GF-D8 (cell line): ENCODE data around the gene MTERF2.
"Not testable (repeated sequence)": the region's sequence is repeated elsewhere in the genome, so short reads cannot be mapped to it uniquely, and the experiment has no call there.

Experiments
- DNase-seq: peaks from one replicate; lab custom pipeline; 2025; lab: John Stamatoyannopoulos, UW

MTERF2 gene, protein sequence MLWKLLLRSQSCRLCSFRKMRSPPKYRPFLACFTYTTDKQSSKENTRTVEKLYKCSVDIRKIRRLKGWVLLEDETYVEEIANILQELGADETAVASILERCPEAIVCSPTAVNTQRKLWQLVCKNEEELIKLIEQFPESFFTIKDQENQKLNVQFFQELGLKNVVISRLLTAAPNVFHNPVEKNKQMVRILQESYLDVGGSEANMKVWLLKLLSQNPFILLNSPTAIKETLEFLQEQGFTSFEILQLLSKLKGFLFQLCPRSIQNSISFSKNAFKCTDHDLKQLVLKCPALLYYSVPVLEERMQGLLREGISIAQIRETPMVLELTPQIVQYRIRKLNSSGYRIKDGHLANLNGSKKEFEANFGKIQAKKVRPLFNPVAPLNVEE

DNA sequence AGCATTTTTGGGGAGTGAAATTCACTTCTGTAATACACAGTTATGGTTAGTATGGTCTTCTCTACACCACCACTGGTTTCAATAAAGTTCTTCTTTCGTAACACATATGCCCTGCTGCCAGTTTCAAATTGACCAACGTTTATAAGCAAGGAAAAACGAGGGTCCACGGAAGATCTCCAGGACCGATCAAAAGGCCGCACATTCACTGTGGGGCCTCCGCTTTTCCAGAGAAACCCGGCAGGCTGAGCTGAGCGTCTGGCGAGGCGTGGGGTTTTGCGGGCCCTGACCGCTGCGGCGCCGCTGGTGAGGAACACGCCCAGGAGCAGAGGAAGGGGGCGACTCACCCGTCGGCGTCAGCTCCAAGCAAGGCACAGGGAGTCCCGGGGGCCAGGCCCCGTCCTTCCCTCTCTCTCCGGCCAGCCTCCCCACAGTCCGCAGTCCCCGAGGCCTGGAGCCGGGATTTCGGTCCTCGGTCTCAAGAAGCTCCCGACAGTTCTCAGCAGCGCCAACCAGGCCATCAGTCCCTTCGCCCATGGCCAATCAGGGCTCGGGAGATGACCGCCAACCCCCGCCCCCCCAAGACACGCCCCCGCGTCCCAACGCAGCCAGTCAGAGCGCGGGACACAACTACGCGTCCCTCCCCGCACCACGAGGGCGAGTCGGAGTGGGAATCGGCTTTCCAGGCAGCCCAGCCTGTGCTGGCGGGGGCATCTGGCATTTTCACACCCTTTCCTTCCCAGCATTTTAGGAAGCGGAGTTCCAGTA, at the start of gene MTERF2:
Gene MTERF2 (minus strand): TSS at position 522 of the 765 bp plus-strand sequence. CDS start 8,432 bp downstream, outside the sequence.
- DNase-seq, result peak; percentile 76

DNA sequence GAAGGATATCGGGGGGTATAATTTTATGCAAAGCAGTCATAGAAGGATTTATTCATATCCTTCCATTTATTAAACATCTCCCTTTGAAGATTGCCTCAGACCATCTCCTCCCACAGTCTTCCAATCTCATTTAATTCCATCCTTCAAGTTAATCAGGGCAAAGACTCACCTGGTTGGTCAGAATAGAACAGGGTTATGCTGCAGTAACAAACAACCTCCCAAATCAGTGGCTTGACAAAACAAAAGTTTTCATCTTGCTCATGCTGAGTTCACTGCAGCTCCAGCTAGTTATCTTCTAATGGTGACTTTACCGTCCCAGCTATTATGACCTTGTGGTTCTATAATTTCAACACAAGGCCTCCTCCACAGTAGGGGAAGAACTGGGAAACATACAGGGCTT, 48.8 kb upstream of the MTERF2 start:
- DNase-seq, result no peak

DNA sequence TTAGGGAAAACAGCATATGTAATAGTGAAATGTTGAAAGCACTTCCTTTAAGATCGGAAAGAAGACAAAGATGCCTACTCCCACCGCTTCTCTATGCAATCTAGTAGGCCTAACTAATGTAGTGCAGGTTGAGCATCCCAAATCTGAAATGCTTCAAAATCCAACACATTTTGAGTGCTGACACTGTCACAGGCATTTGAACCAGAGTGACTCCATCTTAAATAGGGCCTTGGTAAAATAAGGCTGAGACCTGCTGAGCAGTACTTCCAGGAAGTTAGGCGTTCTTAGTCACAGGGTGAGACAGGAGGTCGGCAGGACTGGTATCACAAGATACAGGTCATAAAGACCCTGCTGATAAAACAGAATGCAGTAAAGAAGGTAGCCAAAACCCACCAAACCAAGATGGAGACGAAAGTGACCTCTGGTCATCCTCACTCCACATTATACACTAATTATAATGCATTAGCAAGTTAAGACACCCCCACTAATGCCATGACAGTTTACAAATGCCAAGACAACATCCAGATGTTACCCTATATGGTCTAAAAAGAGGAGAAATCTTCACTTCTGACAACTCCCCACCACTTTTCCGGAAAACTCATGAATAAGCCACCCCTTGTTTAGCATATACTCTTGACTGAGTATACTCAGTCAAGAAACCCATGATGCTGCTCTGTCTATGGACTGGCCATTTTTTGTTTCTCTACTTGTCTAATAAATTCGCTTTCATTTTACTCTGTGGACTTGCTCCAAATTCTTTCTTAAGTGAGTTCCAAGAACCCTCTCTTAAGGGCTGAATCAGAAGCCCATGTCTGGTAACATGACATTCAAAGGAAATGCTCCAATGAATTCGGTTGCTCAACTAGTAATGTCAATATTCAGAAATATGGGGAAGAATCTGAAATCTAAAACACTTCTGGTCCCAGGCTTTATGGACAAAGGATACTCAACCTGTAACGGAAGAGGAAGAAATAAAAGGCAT, 47.1 kb upstream of the MTERF2 start:
- no peak for DNase-seq

DNA sequence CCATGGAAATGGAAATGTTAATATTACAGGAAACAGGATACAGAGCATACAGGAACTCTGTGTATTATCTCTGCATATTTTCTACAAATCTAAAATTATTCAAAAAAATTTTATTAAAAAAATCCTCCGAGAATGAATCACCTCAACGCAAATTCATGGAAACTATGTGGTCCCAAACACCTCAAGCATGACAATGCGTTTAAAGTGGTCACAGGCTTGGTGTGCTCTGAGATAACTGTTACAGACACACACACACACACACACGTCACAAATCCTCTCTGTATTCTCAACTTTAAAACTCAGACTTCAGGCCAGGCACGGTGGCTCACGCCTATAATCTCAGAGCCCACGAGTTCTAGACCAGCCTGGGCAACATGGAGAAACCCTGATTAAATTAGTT, 45.3 kb upstream of the MTERF2 start:
- no peak for DNase-seq

DNA sequence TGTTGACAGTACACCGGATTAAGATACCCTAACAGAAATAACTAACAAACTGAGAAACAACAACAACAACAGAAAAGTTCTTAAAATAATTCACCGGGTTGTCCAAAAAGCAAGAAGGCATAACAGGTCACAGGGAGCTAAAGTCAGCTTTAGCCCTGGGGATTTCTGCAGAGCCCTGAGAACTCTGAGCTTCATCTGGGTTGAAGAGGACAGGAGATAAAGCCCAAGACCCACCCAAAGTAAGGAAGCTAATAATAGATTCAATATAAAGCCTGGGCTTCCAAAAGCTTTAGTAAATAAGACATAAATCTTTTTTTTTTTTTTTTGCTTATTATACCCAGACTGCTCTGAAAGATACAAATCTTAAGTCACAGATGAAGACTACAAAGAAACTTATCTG, 44.1 kb upstream of the MTERF2 start:
- DNase-seq, result no peak

DNA sequence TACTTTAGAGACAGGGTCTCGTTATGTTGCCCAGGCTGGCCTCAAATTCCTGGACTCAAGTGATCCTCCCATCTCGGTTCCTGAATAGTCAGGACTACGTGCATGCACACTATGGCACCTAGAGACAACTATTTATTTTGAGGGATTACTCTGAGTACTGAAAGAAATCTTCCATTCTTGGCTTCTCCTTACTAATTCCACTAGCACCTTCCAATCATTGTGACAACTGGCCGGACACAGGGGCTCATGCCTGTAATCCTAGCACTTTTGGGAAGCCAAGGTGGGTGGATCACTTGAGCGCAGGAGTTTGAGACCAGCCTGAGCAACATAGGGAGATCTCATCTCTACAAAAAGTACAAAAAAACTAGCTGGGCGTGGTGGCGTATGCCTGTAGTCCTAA, 42.1 kb upstream of the MTERF2 start:
- no peak for DNase-seq

DNA sequence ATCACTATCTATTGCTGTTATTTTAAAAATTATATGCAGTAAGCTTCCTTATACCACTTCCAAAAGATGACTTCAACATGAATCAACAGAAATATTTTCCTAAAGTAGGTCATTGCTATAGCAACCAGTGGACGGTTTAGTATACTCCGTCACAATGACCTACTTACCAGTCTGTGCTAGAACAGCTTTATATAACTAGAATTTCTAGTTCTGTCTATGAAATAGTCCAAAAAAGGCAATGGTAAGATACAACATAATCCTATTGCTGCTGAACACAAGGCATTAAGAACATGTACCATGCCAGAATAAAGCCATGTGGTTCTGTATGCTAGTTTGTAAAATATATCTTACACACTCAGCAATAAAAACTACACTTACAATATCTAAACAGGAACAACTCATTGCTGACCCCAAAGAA, 40.7 kb upstream of the MTERF2 start:
- DNase-seq, result no peak

DNA sequence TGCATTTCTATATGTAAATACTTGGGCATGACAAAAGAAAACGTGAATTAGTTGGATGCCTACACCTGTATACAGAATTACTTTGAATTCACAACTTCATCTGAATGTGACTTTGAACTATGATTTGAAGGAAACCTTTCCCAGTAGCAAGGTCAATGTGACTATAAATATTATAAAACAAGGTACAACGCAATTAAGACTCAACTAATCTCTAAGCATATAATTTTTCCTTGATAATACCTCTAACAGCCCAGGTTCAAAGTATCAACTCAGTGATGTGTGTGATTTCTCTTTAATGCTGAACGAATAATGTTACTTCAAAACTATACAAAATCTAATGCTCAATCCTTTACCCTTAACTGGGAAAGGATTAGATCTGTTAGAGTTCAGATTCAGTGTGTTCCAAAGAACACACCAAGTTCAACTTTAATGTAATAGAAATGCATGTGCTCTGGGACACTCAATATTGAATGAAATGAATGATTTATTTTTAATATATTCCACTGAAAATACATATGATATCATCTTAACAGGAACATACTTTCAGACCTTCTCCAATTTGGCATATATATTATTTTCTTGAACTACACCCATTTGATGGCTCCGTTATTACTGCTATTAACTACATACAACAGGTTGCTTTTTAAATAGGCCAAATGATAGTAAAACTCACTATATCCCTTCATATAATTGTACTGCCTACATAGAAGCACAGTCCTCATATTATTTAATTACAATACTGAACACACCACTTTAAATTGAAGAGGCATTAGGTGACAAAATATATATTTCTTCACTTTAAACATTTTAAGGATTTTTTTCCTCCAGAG, 40.1 kb upstream of the MTERF2 start:
- no peak for DNase-seq

DNA sequence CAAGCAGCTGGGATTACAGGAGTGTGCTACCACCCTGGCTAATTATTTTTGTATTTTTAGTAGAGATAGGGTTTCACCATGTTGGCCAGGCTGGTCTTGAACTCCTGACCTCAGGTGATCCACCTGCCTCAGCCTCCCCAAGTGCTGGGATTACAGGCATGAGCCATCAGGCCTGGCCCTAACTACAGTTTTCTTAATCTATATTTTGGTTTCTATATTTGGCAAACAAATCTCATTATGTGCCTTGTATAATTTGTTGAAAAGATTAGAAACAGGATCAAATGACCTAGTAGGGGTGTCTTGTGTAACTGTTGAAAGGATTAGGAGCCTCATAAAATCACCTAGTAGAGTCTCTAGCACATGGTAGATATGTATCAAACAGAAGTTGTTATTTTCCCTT, 39.4 kb upstream of the MTERF2 start:
- DNase-seq, result not testable (repeated sequence)

DNA sequence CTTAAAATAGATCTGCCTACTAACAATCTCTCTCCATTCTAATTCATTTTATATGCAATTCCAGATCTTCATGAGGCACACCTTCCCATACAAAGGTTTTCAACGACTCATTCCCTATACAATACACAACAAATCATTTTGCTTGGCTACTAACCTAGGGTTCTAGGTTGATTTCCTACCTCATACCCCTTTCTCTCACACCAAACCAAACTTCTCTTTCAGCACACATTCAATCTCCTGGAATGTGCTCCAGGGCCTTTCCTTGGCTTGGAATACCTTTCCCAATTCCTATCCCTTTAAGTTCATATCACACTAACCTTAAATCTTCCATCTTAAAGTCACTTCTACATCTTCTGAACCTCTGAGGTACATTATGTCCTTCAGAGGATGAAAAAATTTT, 38.7 kb upstream of the MTERF2 start:
- DNase-seq, result no peak

DNA sequence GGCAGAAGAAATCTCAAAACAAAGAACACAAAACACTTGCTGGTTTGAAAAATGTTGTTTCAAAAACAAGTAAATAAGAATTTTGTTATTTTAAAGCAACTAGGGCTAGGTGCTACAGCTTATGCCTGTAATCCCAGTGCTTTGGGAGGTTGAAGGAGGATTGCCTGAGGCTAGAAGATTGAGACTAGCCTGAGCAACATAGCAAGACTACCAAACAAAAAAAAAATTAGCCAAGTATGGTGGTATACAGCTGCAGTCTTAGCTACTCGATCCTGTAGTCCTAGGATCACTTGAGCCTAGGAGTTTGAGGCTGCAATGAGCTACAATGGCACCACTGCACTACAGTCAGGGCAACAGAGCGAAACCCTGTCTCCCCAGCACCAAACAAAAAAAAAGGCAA, 32.6 kb upstream of the MTERF2 start:
- no peak for DNase-seq

DNA sequence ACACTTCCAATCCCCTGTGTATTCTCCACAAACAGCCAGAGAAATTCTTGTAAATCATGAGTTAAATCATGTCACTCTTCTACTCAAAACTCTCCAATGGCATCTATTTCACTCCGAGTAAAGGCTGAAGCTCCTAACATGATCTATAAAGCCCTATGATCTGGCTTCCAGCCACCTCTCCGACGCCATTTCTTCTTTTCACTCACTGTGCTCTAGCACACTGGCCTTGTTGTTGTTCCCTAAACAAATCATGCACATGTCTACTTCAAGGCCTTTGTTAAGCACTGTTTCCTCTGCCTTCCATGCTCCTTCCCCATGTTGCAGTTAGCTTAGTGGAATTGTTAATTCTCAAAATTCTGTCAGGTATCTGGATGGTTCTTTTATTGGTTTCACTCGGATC, 30.1 kb upstream of the MTERF2 start:
- no peak for DNase-seq

DNA sequence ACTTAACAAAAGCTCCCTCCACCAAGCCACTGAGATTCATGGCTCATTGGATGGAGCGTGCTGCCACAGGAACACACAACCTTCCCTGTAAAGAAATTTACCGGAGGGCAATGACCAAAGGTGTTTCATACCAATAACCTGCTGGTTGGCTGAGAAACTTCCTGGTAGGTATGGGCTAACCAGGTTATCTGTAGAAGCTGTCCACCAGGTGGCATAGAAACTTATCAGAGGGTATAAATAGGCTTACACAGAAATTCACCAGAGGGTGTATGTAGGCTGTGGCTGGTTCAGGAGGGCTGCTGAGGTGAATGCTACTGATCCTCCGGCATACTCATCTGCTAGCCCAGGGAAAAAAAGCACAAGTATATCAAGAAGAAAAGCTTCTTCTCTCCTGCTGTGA, 27.1 kb upstream of the MTERF2 start:
- DNase-seq, result no peak

DNA sequence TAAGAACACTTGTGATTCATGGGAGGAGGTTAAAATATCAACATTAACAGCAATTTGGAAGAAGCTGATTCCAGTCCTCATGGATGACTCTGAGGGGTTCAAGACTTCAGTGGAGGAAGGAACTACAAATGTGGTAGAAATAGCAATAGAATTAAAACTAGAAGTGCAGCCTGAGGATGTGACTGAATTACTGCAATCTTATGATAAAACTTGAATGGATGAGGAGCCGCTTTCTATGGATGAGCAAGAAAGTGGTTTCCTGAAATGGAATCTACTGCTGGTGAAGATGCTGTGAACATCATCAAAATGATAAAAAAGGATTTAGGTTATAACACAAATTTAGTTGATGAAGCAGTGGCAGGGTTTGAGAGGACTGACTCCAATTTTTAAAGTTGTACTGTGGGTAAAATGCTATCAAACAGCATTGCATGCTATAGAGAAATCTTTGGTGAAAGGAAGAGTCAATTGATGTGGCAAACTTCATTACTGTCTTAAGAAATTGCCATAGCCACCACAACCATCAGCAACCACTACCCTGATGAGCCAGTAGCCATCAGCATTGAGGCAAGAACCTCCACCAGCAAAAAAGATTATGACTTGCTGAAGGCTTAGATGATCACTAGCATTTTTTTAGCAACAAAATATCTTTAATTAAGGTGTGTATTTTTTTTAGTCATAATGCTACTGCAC, 25.9 kb upstream of the MTERF2 start:
- no peak for DNase-seq

DNA sequence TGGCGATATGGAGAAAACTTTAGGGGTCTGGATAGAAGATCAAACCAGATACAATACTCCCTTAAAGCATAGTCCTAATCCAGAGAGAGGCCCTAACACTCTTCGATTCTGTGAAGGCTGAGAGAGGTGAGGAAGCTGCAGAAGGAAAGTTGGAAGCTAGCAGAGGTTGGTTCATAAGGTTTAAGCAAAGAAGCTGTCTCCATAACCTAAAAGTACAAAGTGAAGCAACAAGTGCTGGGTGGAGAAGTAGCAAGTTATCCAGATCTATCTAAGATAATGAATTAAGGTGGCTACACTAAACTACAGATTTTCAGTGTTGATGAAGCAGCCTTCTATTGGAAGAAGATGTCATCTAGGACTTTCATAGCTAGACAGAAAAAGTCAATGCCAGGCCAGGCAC, 24.6 kb upstream of the MTERF2 start:
- DNase-seq, result no peak

DNA sequence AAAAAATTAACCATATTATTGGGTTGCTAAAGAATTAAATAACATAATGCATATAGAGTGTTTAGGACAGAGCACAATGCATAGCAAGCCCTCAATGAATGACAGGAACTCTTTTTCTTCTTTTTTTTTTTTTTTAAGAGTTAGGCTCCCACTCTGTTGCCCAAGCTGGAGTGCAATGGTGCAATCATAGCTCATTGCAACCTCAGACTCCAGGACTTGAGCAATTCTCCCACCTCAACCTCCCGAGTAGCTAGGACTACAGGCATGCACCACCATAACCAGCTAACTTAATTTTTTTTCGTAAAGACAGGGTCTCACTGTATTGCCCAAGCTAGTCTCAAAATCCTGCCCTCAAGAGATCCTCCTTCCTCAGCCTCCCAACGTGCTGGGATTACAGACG, 20.5 kb upstream of the MTERF2 start:
- no peak for DNase-seq

DNA sequence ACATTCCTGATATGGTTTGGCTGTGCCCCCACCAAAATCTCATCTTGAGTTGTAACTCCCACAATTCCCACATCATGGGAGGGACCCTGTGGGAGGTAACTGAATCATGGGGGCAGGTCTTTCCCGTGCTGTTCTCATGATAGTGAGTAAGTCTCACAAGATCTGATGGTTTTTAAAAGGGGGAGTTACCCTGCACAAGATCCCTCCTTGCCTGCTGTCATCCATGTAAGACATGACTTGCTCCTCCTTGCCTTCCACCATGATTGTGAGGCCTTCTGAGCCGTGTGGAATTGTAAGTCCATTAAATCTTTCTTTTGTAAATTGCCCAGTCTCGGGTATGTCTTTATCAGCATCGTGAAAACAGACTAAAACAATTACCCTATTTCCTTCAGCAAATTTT, 15.7 kb upstream of the MTERF2 start:
- DNase-seq, result not testable (repeated sequence)

DNA sequence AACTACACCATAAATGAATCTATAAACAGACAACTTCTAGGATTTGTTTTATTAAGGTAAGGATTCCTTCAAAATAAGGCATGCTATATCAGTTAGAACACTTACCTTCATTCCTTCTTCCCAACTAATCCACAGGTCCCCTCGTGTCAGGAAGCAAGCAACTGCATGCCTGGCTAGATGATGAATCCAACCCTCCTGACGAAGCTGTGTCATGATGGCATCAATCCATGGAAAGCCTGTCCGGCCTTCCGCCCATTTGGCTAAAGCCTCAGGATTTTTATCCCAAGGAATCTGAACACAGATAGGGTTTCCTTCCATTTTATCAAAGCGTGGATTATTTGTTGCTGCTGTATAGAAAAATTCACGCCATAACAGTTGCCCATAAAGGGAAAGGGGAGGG, 12.5 kb upstream of the MTERF2 start:
- DNase-seq, result no peak

DNA sequence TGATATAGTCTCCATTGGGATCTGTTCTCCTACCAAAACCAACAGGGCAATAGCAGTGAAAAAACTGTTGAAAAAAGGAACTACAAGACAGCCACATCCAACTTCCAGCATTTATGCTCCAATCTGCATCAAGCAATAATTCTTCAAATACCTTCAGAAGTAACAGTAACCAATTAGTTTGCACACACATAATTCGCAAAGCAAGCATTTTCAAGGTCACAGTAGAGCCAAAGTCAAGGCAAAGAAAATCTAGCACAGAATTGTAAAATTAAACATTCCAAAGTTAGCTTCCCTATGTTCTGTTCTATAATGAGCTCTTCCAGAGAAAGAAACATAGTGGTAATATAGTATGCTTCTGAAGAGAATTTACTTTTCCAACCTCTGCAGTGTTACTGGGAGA, 11.0 kb upstream of the MTERF2 start:
- no peak for DNase-seq

DNA sequence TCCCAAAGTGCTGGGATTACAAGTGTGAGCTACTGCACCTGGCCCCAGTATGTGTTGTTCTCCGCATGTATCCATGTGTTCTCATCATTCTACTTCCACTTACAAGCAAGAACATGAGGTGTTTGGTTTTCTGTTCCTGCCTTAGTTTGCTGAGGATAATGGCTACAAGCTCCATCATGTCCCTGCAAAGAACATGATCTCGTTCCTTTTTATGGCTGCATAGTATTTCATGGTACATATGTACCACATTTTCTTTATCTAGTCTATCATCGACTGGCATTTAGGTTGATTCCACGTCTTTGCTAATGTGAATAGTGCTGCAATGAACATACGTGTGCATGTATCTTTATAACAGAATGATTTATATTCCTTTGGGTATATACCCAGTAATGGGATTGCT, 9.2 kb upstream of the MTERF2 start:
- DNase-seq, result not testable (repeated sequence)
